NCI-H1417 (cell line): ENCODE measurements around the gene ZSCAN10.

Experiments used
- DNase-seq, 3 experiments: peaks; one replicate each; lab custom pipeline; 2025; lab: John Stamatoyannopoulos, UW

ZSCAN10 gene

DNA sequence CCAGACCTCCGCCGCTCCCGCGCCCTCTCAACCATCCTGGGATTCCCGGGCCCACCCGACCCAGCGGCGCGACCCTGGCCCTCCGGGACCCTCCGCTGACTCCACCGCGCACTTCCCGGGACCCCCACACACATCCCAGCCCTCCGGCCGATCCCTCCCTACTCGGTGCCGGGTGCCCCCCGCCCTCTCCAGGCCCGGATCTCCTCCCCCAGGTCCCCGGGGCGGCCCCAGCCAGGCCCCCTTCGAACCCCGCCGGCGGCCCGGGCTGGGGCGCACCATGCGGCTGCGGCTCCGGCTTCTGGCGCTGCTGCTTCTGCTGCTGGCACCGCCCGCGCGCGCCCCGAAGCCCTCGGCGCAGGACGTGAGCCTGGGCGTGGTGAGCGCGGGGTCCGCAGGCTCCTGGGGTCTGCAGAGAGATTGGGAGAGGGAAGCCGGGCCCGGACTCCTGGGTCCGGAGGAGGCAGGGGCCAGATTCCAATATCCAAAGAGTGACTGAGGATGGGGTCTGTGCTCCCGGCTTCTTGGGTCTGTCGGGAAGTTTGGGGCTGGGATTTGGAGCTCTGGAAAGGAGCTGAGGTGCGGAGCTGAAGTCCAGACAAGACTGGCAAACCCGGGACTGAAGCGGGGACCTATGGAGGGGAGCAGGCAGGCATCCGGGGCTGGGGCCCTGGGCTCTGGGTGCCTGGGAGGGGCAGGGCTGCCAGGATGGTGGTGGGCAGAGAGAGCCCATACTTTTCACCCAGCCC lies 52.3 kb downstream of the ZSCAN10 start:
- no peak for DNase-seq

DNA sequence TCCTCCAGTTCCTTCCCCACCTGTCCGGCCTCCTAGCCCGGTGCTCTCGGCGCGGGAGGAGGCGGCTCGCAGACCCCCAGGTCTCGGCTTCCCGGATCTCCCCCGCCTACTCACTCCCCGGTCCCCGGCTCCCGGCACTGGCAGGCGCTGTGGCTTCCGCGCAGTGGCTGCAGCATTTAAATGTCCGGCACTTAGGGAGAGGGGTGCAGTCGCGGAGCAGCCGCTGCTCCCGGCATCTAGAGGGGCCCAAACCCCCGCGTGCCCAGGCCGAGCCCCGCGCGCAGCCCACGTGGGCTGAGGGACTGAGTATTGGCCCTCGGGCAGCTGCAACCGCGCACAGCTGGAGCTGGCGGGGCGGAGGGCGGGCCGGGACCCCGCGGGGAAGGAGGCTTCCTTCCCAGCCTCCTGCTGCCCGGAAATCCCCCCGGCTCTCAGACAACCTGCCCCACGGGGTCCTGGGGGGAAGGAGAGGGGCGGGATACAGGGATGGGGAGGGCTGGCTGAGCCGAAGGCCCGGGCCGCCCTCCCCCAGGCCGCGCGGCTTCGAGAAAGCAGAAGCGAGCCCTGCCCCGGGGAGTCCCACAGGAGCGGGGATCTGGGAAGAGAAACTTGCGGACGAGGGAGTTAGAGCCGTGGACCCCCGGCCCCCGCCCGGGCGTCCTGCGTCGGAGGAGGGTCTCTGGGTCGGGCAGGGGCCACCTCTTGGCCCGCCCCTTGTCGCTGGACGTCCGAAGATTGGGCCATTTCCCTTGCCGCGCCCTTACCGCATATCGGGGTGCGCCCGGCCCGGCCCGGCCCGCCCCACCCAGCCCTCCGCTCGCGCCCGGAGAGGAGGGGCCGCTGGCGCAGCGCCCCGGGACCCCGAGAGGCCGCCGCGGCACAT lies 53.1 kb downstream of the ZSCAN10 start, which contains the start of gene MMP25:
TSS of gene MMP25 (plus strand) at position 804 of the 883 bp plus-strand sequence. CDS start 357 bp downstream, outside the sequence.
- peak in 2 of 3 experiments; percentile 58 to 59 for DNase-seq

DNA sequence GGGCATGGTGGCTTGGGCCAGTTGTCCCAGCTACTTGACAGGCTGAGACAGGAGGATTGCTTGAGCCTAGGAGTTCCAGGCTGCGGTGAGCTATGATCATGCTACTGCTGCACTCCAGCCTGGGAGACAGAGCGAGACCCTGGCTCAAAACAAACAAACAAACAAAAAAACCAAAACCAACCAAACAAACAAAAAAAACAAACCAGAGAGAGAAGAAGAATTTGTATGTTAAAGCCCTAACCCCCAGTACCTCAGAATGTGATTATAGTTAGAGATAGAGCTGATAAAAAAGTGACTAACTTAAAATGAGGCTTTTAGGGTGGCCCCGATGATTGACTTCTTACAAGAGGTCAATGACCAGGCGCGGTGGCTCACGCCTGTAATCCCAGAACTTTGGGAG lies 54.4 kb downstream of the ZSCAN10 start:
- no peak for DNase-seq

DNA sequence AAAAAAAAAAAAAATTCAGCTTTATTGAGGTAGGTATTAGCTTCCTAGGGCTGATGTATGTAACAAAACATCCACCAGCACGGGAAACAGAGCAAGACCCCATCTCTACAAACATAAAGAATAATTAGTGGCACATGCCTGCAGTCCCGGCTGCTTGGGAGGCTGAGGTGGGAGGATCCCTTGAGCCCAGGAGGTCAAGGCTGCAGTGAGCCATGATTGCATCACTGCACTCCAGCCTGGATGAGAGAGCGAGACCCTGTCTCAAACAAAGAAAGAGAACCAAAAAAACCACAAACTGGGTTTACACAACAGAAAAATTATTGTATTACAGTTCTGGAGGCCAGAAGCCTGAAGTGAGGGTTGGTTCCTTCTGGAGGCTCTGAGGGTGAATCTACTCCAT lies 56.7 kb downstream of the ZSCAN10 start:
- DNase-seq = no peak

DNA sequence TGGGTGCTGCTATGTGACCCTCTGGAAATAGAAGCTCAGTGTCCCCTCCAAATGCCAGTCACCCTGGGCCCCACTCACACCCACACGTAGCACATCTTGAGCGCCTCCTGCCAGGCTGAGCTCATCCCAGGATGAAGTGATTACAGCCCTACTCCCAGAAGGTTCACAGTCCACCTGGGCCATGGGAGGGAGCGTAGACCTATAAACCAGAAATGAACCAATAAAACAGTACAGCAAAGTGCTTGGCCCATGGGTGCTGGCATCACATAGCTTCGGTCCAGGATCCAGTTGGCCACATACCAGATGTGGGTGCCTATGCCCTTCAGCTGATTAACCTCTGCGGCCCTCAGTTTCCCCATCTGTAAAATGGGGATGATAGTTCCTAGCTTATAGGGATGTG lies 60.2 kb downstream of the ZSCAN10 start:
- DNase-seq = no peak
